Neural progenitor cell (in vitro differentiated cells): Measurements from ENCODE around the gene DNASE2. TPM values are rescaled to one million over a fixed set of nuclear protein-coding genes. Genes with fewer than 3 reads are reported as not detected.

Experiments
- DNase-seq: peaks from one replicate; pipeline ENCODE4 v3.0.0-alpha.2; 2016; ENCODE audit warnings: low spot score
- H2AFZ ChIP-seq: fragments of 200-600 bp; sonication (generic); replicated peaks from 2 replicates; pipeline ENCODE4 v1.6.1; 2016; ENCODE audit warnings: antibody characterized with exemption
- H3F3A ChIP-seq: fragments of 200-600 bp; sonication (generic); 2 replicates; pipeline ENCODE4 v1.6.1; 2016; ENCODE audit warnings: antibody characterized with exemption, low read depth
- H3K27ac ChIP-seq: fragments of 200-600 bp; sonication (generic); 2 replicates; pipeline ENCODE4 v1.5.1; 2016; ENCODE audit warnings: mild to moderate bottlenecking
- H3K27me3 ChIP-seq: fragments of 200-600 bp; sonication (generic); 2 replicates; pipeline ENCODE4 v1.6.1; 2016; ENCODE audit warnings: mild to moderate bottlenecking, moderate library complexity
- H3K36me3 ChIP-seq: fragments of 200-600 bp; sonication (generic); 2 replicates; pipeline ENCODE4 v1.5.1; 2016
- H3K4me1 ChIP-seq: fragments of 200-600 bp; sonication (generic); 2 replicates; pipeline ENCODE4 v1.6.1; 2016; ENCODE audit warnings: mixed run types
- H3K4me2 ChIP-seq: fragments of 200-600 bp; sonication (generic); 2 replicates; pipeline ENCODE4 v1.6.1; 2016
- H3K4me3 ChIP-seq: fragments of 200-600 bp; sonication (generic); 2 replicates; pipeline ENCODE4 v1.5.1; 2016
- H3K79me2 ChIP-seq: fragments of 200-600 bp; sonication (generic); 2 replicates; pipeline ENCODE4 v1.6.1; 2016; ENCODE audit warnings: low read depth
- H3K9ac ChIP-seq: fragments of 200-600 bp; sonication (generic); 2 replicates; pipeline ENCODE4 v1.6.1; 2016
- H3K9me3 ChIP-seq: fragments of 200-600 bp; sonication (generic); 2 replicates; pipeline ENCODE4 v1.5.1; 2016; ENCODE audit warnings: low read depth
- H4K20me1 ChIP-seq: fragments of 200-600 bp; sonication (generic); 2 replicates; pipeline ENCODE4 v1.6.1; 2016; ENCODE audit warnings: low read depth
- H3K27ac Mint-ChIP-seq: 3 replicates; pipeline ENCODE4 v1.8.0; 2021; ENCODE audit warnings: mixed read lengths
- H3K27me3 Mint-ChIP-seq: 2 replicates; pipeline ENCODE4 v1.8.0; 2022; ENCODE audit warnings: low read depth, mild to moderate bottlenecking, inconsistent platforms, moderate library complexity, mixed read lengths; ENCODE audit not compliant: insufficient read depth
- H3K36me3 Mint-ChIP-seq: 3 replicates; pipeline ENCODE4 v1.8.0; 2021; ENCODE audit warnings: mixed read lengths
- H3K4me1 Mint-ChIP-seq: 3 replicates; pipeline ENCODE4 v1.8.0; 2021; ENCODE audit warnings: mixed read lengths
- H3K4me3 Mint-ChIP-seq: 3 replicates; pipeline ENCODE4 v1.8.0; 2021; ENCODE audit warnings: mild to moderate bottlenecking, moderate library complexity, mixed read lengths
- H3K9me3 Mint-ChIP-seq: 3 replicates; pipeline ENCODE4 v1.8.0; 2020; ENCODE audit warnings: mixed read lengths
- EZH2 ChIP-seq: fragments of 200-600 bp; sonication (generic); IDR thresholded peaks from 2 replicates; pipeline ENCODE4 v1.6.1; 2017; ENCODE audit warnings: antibody characterized with exemption, mild to moderate bottlenecking, moderate library complexity
- EZH2phosphoT487 ChIP-seq: fragments of 200-600 bp; sonication (generic); IDR thresholded peaks from 2 replicates; pipeline ENCODE4 v1.6.1; 2017; ENCODE audit warnings: antibody characterized with exemption
- total RNA-seq: library from RNA; depleted of rRNA; stranded (reverse); fragments of >200 nt; gene quantifications from 2 replicates; pipeline ENCODE4 v1.2.3, GENCODE V29; 2015; ENCODE audit warnings: low replicate concordance
- TF ChIP-seq, protein P1 (sequence below): fragments of 200-600 bp; sonication (generic); IDR thresholded peaks from 2 replicates; pipeline ENCODE4 v1.5.1; 2017; ENCODE audit warnings: antibody characterized with exemption, mild to moderate bottlenecking

DNASE2 gene
- total RNA-seq, 1 donor from 2014 or later: 8.7 TPM

DNA sequence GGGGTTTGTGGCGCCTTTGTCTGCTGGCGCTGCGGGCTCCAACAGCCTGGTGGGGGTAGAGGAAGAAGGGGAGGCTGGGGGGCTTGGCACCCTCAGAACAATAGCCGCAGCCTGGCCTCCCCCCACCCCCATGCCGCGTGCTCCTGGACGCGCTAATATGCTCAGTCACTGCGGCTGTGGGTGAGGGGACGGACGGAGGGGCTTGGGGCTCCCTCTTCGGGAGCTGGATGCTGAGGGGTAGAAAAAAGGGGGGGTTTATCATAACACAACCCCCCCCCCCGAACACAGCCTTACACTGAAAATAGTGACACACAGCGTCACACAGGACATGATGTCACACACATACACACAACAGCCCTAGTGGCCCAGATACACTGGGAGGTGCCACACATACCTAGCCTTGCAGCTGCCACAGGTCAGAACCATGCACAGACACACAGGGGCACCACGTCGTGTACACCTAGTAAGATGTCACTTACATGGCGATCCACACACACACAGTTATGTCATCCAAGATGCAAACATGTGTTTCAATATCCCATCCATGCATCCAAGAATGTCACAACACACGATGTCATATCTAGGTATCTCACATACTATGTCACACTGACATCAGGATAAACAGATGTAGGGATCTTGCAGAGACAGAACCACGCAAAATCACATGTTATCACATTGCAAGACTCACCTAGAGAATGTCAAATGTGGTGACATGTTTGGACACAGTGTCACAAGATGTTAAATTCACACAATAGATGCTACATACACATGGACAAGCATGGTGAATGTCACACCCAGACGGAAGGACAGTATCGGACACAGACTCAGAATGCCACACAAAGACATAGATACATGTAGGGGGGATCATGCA, 42.1 kb downstream of the DNASE2 start:
- no peaks in the 10 kb centered on the region for H3K79me2 ChIP-seq
- Mint-ChIP-seq H3K9me3 (no peaks in the 10 kb centered on the region), H3K27me3 (peaks cover 53% of the 10 kb centered on the region), H3K4me1 (peaks cover 49% of the 10 kb centered on the region), H3K27ac (peak overlapping the region; percentile 51), H3K4me3 (peak overlapping the region; percentile 90), H3K36me3 (peaks cover 2% of the 10 kb centered on the region)
- no peaks in the 10 kb centered on the region for H3K9me3 ChIP-seq
- H3K4me1 ChIP-seq: peaks cover 4% of the 10 kb centered on the region
- peaks cover 22% of the 10 kb centered on the region for H4K20me1 ChIP-seq
- H2AFZ ChIP-seq: peak overlapping the region; percentile 95
- DNase-seq: peak; percentile 23
- H3K36me3 ChIP-seq: no peaks in the 10 kb centered on the region
- TF ChIP-seq EZH2phosphoT487 (no peak), EZH2 (no peak)
- TF ChIP-seq, protein P1, sequence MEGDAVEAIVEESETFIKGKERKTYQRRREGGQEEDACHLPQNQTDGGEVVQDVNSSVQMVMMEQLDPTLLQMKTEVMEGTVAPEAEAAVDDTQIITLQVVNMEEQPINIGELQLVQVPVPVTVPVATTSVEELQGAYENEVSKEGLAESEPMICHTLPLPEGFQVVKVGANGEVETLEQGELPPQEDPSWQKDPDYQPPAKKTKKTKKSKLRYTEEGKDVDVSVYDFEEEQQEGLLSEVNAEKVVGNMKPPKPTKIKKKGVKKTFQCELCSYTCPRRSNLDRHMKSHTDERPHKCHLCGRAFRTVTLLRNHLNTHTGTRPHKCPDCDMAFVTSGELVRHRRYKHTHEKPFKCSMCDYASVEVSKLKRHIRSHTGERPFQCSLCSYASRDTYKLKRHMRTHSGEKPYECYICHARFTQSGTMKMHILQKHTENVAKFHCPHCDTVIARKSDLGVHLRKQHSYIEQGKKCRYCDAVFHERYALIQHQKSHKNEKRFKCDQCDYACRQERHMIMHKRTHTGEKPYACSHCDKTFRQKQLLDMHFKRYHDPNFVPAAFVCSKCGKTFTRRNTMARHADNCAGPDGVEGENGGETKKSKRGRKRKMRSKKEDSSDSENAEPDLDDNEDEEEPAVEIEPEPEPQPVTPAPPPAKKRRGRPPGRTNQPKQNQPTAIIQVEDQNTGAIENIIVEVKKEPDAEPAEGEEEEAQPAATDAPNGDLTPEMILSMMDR: no peak
- peak overlapping the region; percentile 97 for H3K4me3 ChIP-seq
- peak overlapping the region; percentile 97 for H3K4me2 ChIP-seq
- H3K9ac ChIP-seq: no peak overlapping the region
- H3K27me3 ChIP-seq: peaks cover 53% of the 10 kb centered on the region
- H3K27ac ChIP-seq: no peak overlapping the region
- peaks cover 63% of the 10 kb centered on the region for H3F3A ChIP-seq

DNA sequence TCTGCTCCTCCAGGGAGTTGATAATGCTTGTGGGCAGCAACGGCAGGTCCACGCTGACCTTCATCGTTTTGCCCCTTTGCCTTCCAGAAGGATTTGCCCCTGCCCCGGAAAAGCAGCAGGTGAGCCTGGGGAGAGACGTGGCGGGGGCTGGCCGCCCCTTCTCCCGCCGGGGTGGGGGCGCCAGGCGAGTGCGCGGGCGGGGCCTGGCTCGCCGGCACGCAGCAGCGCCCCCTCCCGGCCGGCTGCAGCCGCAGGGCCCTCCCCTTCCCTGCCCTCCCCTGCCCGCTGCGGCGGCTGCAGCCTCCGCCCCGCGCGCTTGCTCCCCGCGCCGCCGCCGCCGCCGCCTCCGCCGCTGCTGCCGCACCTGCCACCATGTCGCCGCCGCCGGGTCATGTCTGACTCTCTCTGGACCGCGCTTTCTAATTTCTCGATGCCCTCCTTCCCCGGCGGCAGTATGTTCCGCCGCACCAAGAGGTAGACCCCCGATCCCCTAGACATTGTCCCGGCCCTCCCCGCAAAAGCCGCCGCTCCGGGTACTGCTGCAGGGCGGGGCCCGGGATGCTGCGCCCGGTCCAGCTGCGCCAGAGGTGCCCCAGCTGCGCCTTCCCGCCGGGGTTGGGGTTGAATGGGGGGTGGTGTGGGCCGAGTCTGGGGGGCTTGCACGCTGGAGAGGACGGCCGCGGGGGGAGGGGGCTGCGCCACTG, 42.9 kb downstream of the DNASE2 start, which contains the start of gene MAST1:
TSS of gene MAST1 (plus strand) at position 334 of the 704 bp plus-strand sequence. CDS start at position 392, 58 bp downstream.
- TF ChIP-seq EZH2 (peak; percentile 32), EZH2phosphoT487 (no peak)
- TF ChIP-seq, protein P1: peak; percentile 66
- peaks cover 50% of the 10 kb centered on the region for H3K4me1 Mint-ChIP-seq
- peak within 1 kb of the TSS; percentile 90 for H3K4me3 Mint-ChIP-seq
- peak within 1 kb of the TSS; percentile 51 for H3K27ac Mint-ChIP-seq
- Histone ChIP-seq H3K79me2 (no peaks in the 10 kb centered on the region), H4K20me1 (peaks cover 24% of the 10 kb centered on the region), H3K9ac (no peak within 1 kb of the TSS), H2AFZ (peak within 1 kb of the TSS; percentile 95), H3K36me3 (no peaks in the 10 kb centered on the region), H3K9me3 (no peaks in the 10 kb centered on the region), H3K4me2 (peak within 1 kb of the TSS; percentile 97), H3K27ac (no peak within 1 kb of the TSS), H3K4me1 (peaks cover 4% of the 10 kb centered on the region), H3K4me3 (peak within 1 kb of the TSS; percentile 97), H3K27me3 (peaks cover 61% of the 10 kb centered on the region), H3F3A (peaks cover 68% of the 10 kb centered on the region)
- peaks cover 2% of the 10 kb centered on the region for H3K36me3 Mint-ChIP-seq
- peak; percentile 91 for DNase-seq
- peaks cover 54% of the 10 kb centered on the region for H3K27me3 Mint-ChIP-seq
- no peaks in the 10 kb centered on the region for H3K9me3 Mint-ChIP-seq

DNA sequence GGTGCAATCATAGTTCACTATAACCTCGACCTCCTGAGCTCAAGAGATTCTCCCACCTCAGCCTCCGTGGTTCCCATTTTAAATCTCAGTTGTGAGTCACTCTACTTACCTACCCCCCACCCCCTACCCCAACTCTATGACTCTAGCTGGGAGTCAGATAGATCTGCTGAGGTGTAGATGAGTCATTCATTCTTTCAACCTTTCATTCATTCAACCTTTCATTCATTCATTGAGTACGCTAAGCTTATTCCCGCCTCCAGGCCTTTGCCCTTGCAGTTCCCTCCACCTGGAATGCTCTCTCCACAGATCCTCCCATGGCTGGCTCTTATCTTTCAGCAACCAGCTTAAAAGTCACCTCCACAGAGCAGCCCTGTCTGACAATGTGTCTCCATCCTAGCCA, 44.0 kb downstream of the DNASE2 start:
- Histone ChIP-seq H4K20me1 (peaks cover 35% of the 10 kb centered on the region), H2AFZ (no peak overlapping the region), H3K27me3 (peaks cover 72% of the 10 kb centered on the region), H3K9ac (no peak overlapping the region), H3K27ac (no peak overlapping the region), H3K4me1 (peaks cover 4% of the 10 kb centered on the region), H3K36me3 (no peaks in the 10 kb centered on the region), H3K4me3 (no peak overlapping the region), H3F3A (peaks cover 78% of the 10 kb centered on the region), H3K4me2 (no peak overlapping the region), H3K9me3 (no peaks in the 10 kb centered on the region), H3K79me2 (no peaks in the 10 kb centered on the region)
- Mint-ChIP-seq H3K9me3 (no peaks in the 10 kb centered on the region), H3K27me3 (peaks cover 58% of the 10 kb centered on the region), H3K4me3 (peak overlapping the region; percentile 85), H3K27ac (no peak overlapping the region), H3K36me3 (peaks cover 2% of the 10 kb centered on the region), H3K4me1 (peaks cover 52% of the 10 kb centered on the region)
- no peak for DNase-seq
- TF ChIP-seq, protein P1: no peak
- TF ChIP-seq EZH2phosphoT487 (no peak), EZH2 (no peak)
